ENCODE results near the gene CARM1. TPM values are rescaled to one million over a fixed set of nuclear protein-coding genes. Genes with fewer than 3 reads are reported as not detected.

Gene CARM1
- total and polyA plus RNA-seq, 2 of the 13 experiments (the other 11 are each of a cell fraction or from before 2014, with no cell fraction given): 27.6 to 55.8 TPM

GRCh38 chr19:10881403-10882107 lies 10.2 kb downstream of the CARM1 start (continued):
- TF ChIP-seq PRDM4 (CRISPR knock-in tag; IDR thresholded peaks at IDR 0.05; ENCODE audit: borderline replicate concordance) (no peak), ZGPAT (CRISPR knock-in tag; IDR thresholded peaks at IDR 0.05) (no peak)

DNA sequence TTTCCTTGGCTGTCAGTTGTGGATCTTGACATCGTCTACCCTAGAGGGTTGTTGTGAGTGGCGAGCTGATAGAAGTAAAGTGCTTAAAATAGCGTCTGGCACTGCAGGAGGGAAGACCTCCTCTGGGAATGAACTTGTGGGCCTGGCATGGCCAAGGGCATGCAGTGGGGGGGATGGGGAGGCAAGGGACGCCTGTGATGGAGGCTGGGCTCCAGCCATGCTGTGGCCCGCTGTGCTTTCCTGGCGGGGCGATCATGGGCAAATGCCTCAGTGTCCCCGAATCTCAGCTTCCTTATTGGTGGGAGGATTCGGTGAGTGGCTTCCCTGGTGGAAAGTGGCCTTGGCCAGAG lies 10.7 kb downstream of the CARM1 start:
- Histone ChIP-seq H2AFZ (ENCODE audit: low read length) (no peak overlapping the region), H3K4me2 (ENCODE audit: low read depth, low read length) (no peak overlapping the region), H3K27ac (ENCODE audit: extremely low read length, insufficient read depth, low read length) (no peak overlapping the region), H3K79me2 (ENCODE audit: insufficient read depth, low read length) (peaks cover 65% of the 10 kb centered on the region), H3K4me1 (ENCODE audit: insufficient read depth, low read length) (peaks cover 51% of the 10 kb centered on the region), H3K27me3 (ENCODE audit: control insufficient read depth in 1 of 2, insufficient read depth in 2 of 2, low read length in 2 of 2) (no peaks in the 10 kb centered on the region), H3K4me3 (replicated peaks in 1 of 3; ENCODE audit: insufficient read depth in 1 of 3, low read depth in 2 of 3, low read length in 3 of 3) (no peak overlapping the region), H3K9ac (ENCODE audit: insufficient read depth, low read depth, low read length) (no peak overlapping the region), H3K9me3 (ENCODE audit: low read length) (no peaks in the 10 kb centered on the region), H3K36me3 (replicated peaks in 1 of 2; ENCODE audit: control insufficient read depth in 1 of 2, insufficient read depth in 2 of 2, low read length in 2 of 2) (peaks cover 4 to 6% of the 10 kb centered on the region in 2 experiments; a peak in 3 of 5 replicates), H4K20me1 (ENCODE audit: insufficient read depth, low read length) (peaks cover 2% of the 10 kb centered on the region; the same call in 1 of the 2 replicates)
- WGBS (ENCODE audit: low lambda C conversion rate): 93% methylated on average over 4 of the region's 9 CpGs
- intact Hi-C loops (cut with micrococcal nuclease; ENCODE audit: unreplicated experiment) (no loop called here), in situ Hi-C loops (cut with HindIII; ENCODE audit: extremely low pct_ligation_motif_present, low pct_unique_long_range_greater_than_20kb) (no loop called here)
- no peak for TF ChIP-seq MED8 (CRISPR knock-in tag; IDR thresholded peaks at IDR 0.05; ENCODE audit: insufficient replicate concordance)
- no peak for TF ChIP-seq ZNF30 (CRISPR knock-in tag; IDR thresholded peaks at IDR 0.05)
- TF ChIP-seq KLF13 (CRISPR knock-in tag; IDR thresholded peaks at IDR 0.05): no peak
- TF ChIP-seq ZNF430 (CRISPR knock-in tag; IDR thresholded peaks at IDR 0.05): no peak
- no TSS peak for BruUV-seq (replicated peaks)
- no peak for DNase-seq (ENCODE audit: low spot score)
- no peak for FAIRE-seq
- ATAC-seq: no peak
- ChIA-PET POLR2A (interaction anchor here (1.2 kb wide), 1 partner anchor 9 kb away, joined by 5 read pairs; no protein-coding TSS in a partner anchor), CTCF (ENCODE audit: low intra/inter-chr PET ratio, low total read pairs) (no interaction called here)
